NB4 (cell line): ENCODE data around the gene HSFX2.

Source experiments
- CTCF ChIP-seq: IDR thresholded peaks from one replicate; pipeline ENCODE4 v1.5.1; 2012; ENCODE audit warnings: low read depth, low read length
- POLR2A ChIP-seq: IDR thresholded peaks from 2 replicates; pipeline ENCODE4 v1.6.1; 2011; ENCODE audit warnings: mild to moderate bottlenecking; ENCODE audit not compliant: insufficient read length; ENCODE audit errors: extremely low read depth

GRCh38 chrX:149569770-149570169 lies 25.3 kb downstream of the HSFX2 start:
- TF ChIP-seq CTCF (no peak), POLR2A (no peak)
